Adrenal gland (tissue), 12 donors: ENCODE data around the gene SYNDIG1. TPM values are rescaled to one million over a fixed set of nuclear protein-coding genes. Genes with fewer than 3 reads are reported as not detected.

Experiments used
- DNase-seq, 7 donors: peaks; one replicate each; pipeline ENCODE4 v3.0.0-alpha.2; 2019 to 2020
- H3K27ac ChIP-seq, 5 donors: fragments of 200-600 bp; sonication (generic) in 4 of 5; 1 replicate in 3 of 5; 2 replicates in 2 of 5; pipeline versions ENCODE4 v1.5.1 to v1.8.0; 2016 to 2020; ENCODE audit warnings: mild to moderate bottlenecking in 1 of 5
- H3K27me3 ChIP-seq: fragments of 200-600 bp; 2 replicates; pipeline ENCODE4 v1.8.0; 2021
- H3K36me3 ChIP-seq, 2 donors: fragments of 200-600 bp; replicated peaks in 1 of 2; 1 replicate in 1 of 2; 2 replicates in 1 of 2; pipeline versions ENCODE4 v1.5.1 to v1.8.0; 2018 to 2022
- H3K4me1 ChIP-seq, 2 donors: fragments of 200-600 bp; replicated peaks in 1 of 2; 1 replicate in 1 of 2; 2 replicates in 1 of 2; pipeline versions ENCODE4 v1.5.1 to v1.8.0; 2018 to 2021
- H3K4me3 ChIP-seq, 4 donors: fragments of 200-600 bp; sonication (generic) in 3 of 4; one replicate each; pipeline ENCODE4 v1.5.1; 2016 to 2018
- H3K9me3 ChIP-seq, 3 donors: fragments of 200-600 bp; sonication (generic) in 1 of 3; replicated peaks in 1 of 3; 1 replicate in 2 of 3; 2 replicates in 1 of 3; pipeline versions ENCODE4 v1.5.1 to v1.8.0; 2016 to 2021
- POLR2A ChIP-seq, 2 donors: fragments of 450-650 bp; IDR thresholded peaks; one replicate each; pipeline ENCODE4 v1.6.1; 2017; ENCODE audit warnings: antibody characterized with exemption in 2 of 2, mild to moderate bottlenecking in 2 of 2, moderate library complexity in 1 of 2
- whole genome bisulfite sequencing, 4 donors: extraction: QIAGEN DNeasy Blood & Tissue Kit in 2 of 4; methylation state at CpG; one replicate each; pipeline versions ENCODE4 v1.1.5 to v1.1.7; 2013 to 2017; 5-methylcytosine and 5-hydroxymethylcytosine counted together
- intact Hi-C, 2 donors: fragments of 100-400 bp; cut with DNase I; formaldehyde crosslinking; loops; one replicate each; pipeline versions ENCODE4 v1.14.1 to v1.15.0; 2022 to 2023
- polyA plus RNA-seq, 3 donors: library from polyadenylated mRNA; stranded (reverse); fragments of 200-250 nt in 2 of 3; fragments of 350-450 nt in 1 of 3; fragmentation: Illumina TruSeq in 1 of 3; extraction: RNeasy Lipid Tissue Mini Kit (QIAGEN cat#74804) in 1 of 3; gene quantifications; one replicate each; pipeline ENCODE4 v1.2.3, GENCODE V29; 2013 to 2014
- total RNA-seq, 9 donors: library from RNA; depleted of rRNA in 4 of 9; stranded (reverse); fragments of >200 nt in 4 of 9; fragments of 120-200 nt in 1 of 9; fragmentation: NEBNext Ultra II Directional in 1 of 9; extraction: Animal tissue kit (Norgen Biotek cat#: 25700) in 1 of 9; gene quantifications; one replicate each; pipeline versions ENCODE4 v1.1.0 to v1.2.4, GENCODE V29; 2013 to 2023
- TF ChIP-seq, protein P1 (sequence below), 6 experiments: fragments of 450-650 bp in 4 of 6; fragments of 200-600 bp in 2 of 6; sonication (generic) in 1 of 6; IDR thresholded peaks; 1 replicate in 5 of 6; 2 replicates in 1 of 6; pipeline versions ENCODE4 v1.5.1 to v1.8.0; 2016 to 2021; ENCODE audit warnings: antibody characterized with exemption in 6 of 6, mild to moderate bottlenecking in 2 of 6, moderate library complexity in 1 of 6
- donor health status: healthy with polysubstance abuse.
- donor health status: Bipolar disorder and iron deficiency.
- donor health status: DM: yes; HTN: yes; CAD: no.
- donor health status: DM: no; HTN: no; CAD: no.
- donor health status: DM: no; HTN: no; CAD: no.
- donor health status: DM: yes; HTN: yes; CAD: no.

Gene SYNDIG1
- total and polyA plus RNA-seq, 12 donors = 0.26 to 3.6 (median 0.76) TPM

DNA sequence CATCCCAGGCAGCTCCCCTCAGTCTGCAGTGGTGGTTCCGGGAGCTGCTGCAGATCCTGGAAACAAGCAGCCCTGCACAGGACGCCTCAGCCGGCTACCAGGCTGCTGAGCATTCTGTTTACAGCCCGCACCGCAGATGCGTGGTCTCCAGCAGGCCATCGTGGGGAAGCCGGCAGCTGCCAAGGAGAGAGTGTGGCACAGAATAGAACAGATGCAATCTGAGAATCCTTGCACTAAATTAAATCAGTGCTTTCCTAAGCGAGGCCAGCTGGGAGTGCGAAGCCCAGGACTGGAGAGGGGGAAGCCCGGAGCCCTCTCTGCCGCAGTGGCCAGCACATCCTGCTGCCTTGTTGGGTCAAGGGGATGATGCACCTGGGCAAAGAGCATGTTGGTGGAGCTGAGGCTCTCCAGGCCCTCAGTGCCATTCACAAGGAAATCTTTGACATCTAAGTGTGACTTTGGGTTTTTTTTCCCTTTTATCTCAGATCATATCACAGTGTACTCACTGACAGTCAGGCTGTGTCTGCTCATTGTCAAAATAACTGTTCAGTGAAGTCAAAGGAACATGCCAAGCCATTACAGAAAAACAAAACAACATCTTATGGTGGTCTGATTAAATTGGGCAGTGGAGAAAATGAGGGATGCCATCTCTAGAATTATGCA is 118.1 kb downstream of the SYNDIG1 start:
- no peak for TF ChIP-seq POLR2A (IDR thresholded peaks at IDR 0.05)
- TF ChIP-seq, protein P1, sequence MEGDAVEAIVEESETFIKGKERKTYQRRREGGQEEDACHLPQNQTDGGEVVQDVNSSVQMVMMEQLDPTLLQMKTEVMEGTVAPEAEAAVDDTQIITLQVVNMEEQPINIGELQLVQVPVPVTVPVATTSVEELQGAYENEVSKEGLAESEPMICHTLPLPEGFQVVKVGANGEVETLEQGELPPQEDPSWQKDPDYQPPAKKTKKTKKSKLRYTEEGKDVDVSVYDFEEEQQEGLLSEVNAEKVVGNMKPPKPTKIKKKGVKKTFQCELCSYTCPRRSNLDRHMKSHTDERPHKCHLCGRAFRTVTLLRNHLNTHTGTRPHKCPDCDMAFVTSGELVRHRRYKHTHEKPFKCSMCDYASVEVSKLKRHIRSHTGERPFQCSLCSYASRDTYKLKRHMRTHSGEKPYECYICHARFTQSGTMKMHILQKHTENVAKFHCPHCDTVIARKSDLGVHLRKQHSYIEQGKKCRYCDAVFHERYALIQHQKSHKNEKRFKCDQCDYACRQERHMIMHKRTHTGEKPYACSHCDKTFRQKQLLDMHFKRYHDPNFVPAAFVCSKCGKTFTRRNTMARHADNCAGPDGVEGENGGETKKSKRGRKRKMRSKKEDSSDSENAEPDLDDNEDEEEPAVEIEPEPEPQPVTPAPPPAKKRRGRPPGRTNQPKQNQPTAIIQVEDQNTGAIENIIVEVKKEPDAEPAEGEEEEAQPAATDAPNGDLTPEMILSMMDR (IDR thresholded peaks at IDR 0.05) = no peak
- intact Hi-C loops = no loop called here
- Histone ChIP-seq H3K4me1 (no peaks in the 10 kb centered on the region), H3K4me3 (no peak overlapping the region), H3K27me3 (no peaks in the 10 kb centered on the region), H3K36me3 (no peaks in the 10 kb centered on the region), H3K27ac (no peak overlapping the region), H3K9me3 (no peaks in the 10 kb centered on the region)
- WGBS, 4 donors = 75 to 78% (median 78%) methylated on average over 10 to 12 of the region's 12 CpGs
- DNase-seq = peak in 1 of 7 donors; percentile 74

GRCh38 chr20:24588047-24588635 is 118.7 kb downstream of the SYNDIG1 start:
- Histone ChIP-seq H3K9me3 (no peaks in the 10 kb centered on the region), H3K4me1 (no peaks in the 10 kb centered on the region), H3K4me3 (no peak overlapping the region), H3K36me3 (no peaks in the 10 kb centered on the region), H3K27me3 (no peaks in the 10 kb centered on the region), H3K27ac (no peak overlapping the region)
- DNase-seq = no peak
- TF ChIP-seq POLR2A (IDR thresholded peaks at IDR 0.05) = no peak
- TF ChIP-seq, protein P1 (IDR thresholded peaks at IDR 0.05) = no peak
- 70 to 83% (median 75%) methylated on average over 4 to 6 of the region's 6 CpGs for WGBS, 4 donors
- intact Hi-C loops = no loop called here

DNA sequence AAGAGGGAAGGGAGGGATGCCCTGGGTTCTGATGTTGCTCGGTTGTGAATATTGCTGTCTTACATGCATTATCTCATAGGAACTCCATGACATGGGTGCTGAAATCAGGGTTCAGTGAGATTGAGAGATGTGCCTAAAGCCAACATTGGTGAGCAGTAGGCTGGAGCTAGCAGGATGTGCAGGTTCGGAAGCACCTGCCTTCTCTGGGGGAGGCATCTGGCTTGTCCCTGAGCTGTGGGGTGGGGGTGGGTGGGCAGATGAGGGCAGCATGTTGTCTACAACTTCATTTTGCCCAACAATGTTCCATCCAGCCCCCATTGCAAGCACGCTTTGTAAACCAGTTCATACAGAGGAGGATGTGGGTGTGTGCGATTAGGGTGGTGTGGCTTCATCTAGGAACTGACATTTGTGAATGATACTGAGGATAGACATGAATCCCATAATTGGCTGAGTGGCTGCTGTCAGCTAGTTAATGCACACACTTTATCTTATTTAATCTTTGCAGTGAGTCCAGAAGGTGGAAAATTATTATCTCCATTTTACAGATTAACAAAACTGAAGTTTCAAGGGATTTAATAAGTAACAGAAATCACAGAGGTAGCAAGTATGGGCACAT is 119.4 kb downstream of the SYNDIG1 start:
- no peak for DNase-seq
- H3K27ac ChIP-seq = no peak overlapping the region
- intact Hi-C loops = no loop called here
- H3K27me3 ChIP-seq = no peaks in the 10 kb centered on the region
- no peaks in the 10 kb centered on the region for H3K4me1 ChIP-seq
- WGBS, 4 donors = 82 to 88% (median 82%) methylated on average over 3 to 4 of the region's 4 CpGs
- no peaks in the 10 kb centered on the region for H3K36me3 ChIP-seq
- TF ChIP-seq POLR2A (IDR thresholded peaks at IDR 0.05) = no peak
- TF ChIP-seq, protein P1 (IDR thresholded peaks at IDR 0.05) = no peak
- no peak overlapping the region for H3K4me3 ChIP-seq
- H3K9me3 ChIP-seq = no peaks in the 10 kb centered on the region

DNA sequence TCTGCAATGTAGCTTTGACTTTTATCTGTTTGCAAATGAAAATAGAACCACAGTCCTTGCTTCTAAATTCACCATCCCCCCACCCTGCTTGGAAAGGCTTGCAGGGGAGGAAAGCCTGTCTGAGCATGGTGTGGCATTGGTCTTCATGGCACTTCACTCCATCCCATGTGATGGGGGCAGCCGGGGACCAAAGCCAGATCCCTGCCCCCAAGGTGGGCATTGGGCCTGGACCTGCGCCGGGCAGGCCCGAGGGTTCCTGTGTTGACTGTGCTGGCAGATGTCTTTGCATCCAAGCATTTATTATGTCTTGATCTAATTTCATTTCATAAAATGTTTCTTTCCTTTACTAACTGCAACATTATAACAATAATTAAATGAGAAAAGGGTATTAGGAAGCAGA is 120.0 kb downstream of the SYNDIG1 start:
- Histone ChIP-seq H3K36me3 (no peaks in the 10 kb centered on the region), H3K27ac (no peak overlapping the region), H3K9me3 (no peaks in the 10 kb centered on the region), H3K27me3 (no peaks in the 10 kb centered on the region), H3K4me3 (no peak overlapping the region), H3K4me1 (no peaks in the 10 kb centered on the region)
- no peak for TF ChIP-seq POLR2A (IDR thresholded peaks at IDR 0.05)
- TF ChIP-seq, protein P1 (IDR thresholded peaks at IDR 0.05) = no peak
- DNase-seq = no peak
- intact Hi-C loops = no loop called here
- WGBS, 4 donors = 76 to 92% (median 84%) methylated on average over 4 of the region's 4 CpGs
